ENCODE results near the gene WWOX.

DNA sequence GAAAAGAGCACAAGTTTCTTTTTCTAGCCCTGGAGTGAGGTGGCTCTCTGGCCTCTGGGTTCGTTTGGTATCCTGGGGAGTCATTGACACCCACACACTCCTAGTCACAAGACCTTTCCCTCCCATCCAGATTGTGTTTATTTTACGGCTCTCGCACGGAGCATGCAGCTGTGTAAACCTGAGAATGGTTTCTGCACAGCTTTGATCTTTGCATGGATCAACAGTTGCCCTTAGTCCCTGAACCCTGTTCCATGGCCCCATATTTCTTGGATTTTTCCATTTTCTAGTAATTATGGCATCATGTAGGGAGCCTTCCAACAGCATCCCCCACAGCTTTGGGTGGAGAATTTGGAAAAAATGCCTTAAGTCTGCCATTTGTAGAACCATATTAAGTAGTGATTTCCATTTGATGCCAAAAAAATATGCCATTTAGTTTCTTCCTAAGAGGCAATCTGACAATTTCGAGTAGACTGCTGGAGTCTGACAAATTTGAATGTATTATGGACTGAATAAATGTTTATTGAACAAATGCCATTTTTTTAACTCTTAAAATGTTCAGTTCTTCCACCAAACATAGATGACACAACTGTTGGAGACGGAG lies 197.7 kb downstream of the WWOX start:
- TF ChIP-seq, protein P1, sequence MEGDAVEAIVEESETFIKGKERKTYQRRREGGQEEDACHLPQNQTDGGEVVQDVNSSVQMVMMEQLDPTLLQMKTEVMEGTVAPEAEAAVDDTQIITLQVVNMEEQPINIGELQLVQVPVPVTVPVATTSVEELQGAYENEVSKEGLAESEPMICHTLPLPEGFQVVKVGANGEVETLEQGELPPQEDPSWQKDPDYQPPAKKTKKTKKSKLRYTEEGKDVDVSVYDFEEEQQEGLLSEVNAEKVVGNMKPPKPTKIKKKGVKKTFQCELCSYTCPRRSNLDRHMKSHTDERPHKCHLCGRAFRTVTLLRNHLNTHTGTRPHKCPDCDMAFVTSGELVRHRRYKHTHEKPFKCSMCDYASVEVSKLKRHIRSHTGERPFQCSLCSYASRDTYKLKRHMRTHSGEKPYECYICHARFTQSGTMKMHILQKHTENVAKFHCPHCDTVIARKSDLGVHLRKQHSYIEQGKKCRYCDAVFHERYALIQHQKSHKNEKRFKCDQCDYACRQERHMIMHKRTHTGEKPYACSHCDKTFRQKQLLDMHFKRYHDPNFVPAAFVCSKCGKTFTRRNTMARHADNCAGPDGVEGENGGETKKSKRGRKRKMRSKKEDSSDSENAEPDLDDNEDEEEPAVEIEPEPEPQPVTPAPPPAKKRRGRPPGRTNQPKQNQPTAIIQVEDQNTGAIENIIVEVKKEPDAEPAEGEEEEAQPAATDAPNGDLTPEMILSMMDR (IDR thresholded peaks at IDR 0.05; ENCODE audit: insufficient read depth, low read depth, low read length) = no peak
- TF ChIP-seq EZH2 (IDR thresholded peaks at IDR 0.05; ENCODE audit: insufficient read depth, low read length) = no peak
